Measurements from ENCODE around the gene SNX13. TPM values are rescaled to one million over a fixed set of nuclear protein-coding genes. Genes with fewer than 3 reads are reported as not detected.
A peak's percentile ranks its signal among the peaks of the same experiment; 100 is the strongest.

The SNX13 gene
- total RNA-seq, 1 experiment from 2014 or later: 29.0 TPM

DNA sequence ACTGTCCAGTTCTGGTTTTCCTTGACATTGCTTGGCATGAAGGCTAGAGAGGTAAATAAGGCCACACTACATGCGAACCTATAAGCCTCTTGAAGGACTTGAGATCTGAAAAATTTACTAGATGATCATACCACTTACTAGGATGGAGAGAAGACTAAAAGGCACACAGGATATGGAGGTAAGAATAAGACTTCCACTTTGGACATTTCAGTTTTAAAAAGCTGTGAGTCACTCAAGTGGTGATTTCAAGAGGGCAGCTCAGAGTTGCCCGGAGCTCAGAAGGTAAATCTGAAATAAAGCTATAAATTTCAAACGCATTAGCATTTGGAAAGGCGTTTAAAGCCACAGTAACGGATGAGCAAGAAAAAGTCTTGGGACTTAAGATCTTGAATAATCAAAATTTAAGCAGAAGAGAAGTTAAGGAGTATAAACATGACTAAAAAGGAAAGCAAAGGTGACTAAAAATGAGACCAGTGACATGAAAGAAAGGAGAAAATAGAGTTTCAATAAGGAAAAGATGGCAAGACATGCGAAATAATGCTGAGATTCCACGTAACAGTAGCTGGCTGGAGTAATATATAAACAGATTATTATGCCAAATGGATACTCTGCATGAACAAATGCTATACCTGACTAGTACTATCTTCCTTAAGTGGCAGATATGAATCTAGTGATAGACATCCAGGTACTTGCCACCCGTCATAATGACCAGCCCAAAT lies 68.3 kb downstream of the SNX13 start:
- no peak for DNase-seq
- Histone ChIP-seq H4K91ac (ENCODE audit: insufficient read length, low read depth, low read length) (no peak overlapping the region), H3K9ac (ENCODE audit: extremely low read depth, insufficient read length, low read length) (no peak overlapping the region), H3K79me2 (ENCODE audit: insufficient read depth, low read length) (no peaks in the 10 kb centered on the region), H3K14ac (ENCODE audit: insufficient read depth, low read length) (no peak overlapping the region), H2BK5ac (ENCODE audit: insufficient read length, low read length) (no peak overlapping the region), H2BK12ac (ENCODE audit: insufficient read length, low read depth, low read length) (no peak overlapping the region), H4K20me1 (ENCODE audit: control insufficient read depth, insufficient read depth, insufficient read length) (no peaks in the 10 kb centered on the region), H3K18ac (ENCODE audit: insufficient read length, low read depth, low read length) (no peak overlapping the region), H2BK120ac (ENCODE audit: low read depth, low read length, poor library complexity, severe bottlenecking) (no peak overlapping the region), H3K27ac (ENCODE audit: insufficient read length, low read depth, low read length) (no peak overlapping the region), H3K56ac (ENCODE audit: insufficient read length, low read depth, low read length) (no peak overlapping the region), H3T11ph (ENCODE audit: low read length) (no peak overlapping the region), H3K4me1 (ENCODE audit: insufficient read depth, low read length) (no peaks in the 10 kb centered on the region), H3K23me2 (ENCODE audit: insufficient read length, low read depth, low read length, poor library complexity, severe bottlenecking) (no peaks in the 10 kb centered on the region), H2BK15ac (ENCODE audit: low read depth, low read length) (no peak overlapping the region), H3K4me2 (ENCODE audit: insufficient read depth, insufficient read length, low read length) (no peak overlapping the region), H2AK5ac (ENCODE audit: insufficient read length, low read length) (no peak overlapping the region), H3K9me3 (ENCODE audit: control insufficient read depth, low read depth, low read length) (no peaks in the 10 kb centered on the region), H2BK20ac (ENCODE audit: low read depth, low read length, poor library complexity, severe bottlenecking) (no peak overlapping the region), H4K5ac (ENCODE audit: insufficient read length, low read depth, low read length) (no peak overlapping the region), H3K4ac (ENCODE audit: low read depth, low read length) (no peak overlapping the region), H3K79me1 (ENCODE audit: insufficient read depth, low read depth, low read length, poor library complexity, severe bottlenecking) (no peaks in the 10 kb centered on the region), H4K8ac (replicated peaks; ENCODE audit: insufficient read length, low read depth, low read length) (no peak overlapping the region), H3K27me3 (ENCODE audit: insufficient read depth, low read length) (no peaks in the 10 kb centered on the region), H3K23ac (ENCODE audit: insufficient read length, low read depth, low read length) (no peak overlapping the region), H2AFZ (ENCODE audit: low read length) (no peak overlapping the region)
- peaks cover 13 to 23% (median 19%) of the 10 kb centered on the region in 3 experiments for H3K36me3 Mint-ChIP-seq (ENCODE audit: insufficient read depth in 1 of 3, low read depth in 3 of 3)
- H3K4me1 Mint-ChIP-seq: peaks cover 0 to 4% of the 10 kb centered on the region in 2 experiments; a peak in 1 of 4 replicates
- no peaks in the 10 kb centered on the region for H3K27me3 Mint-ChIP-seq (ENCODE audit: low read depth)
- no CpG with 5 or more reads among the region's 8 CpGs for WGBS (ENCODE audit: extremely low coverage, insufficient read length, low lambda C conversion rate)
- H3K27ac Mint-ChIP-seq: peak overlapping the region in 1 of 3 experiments; percentile 40; a peak in 1 of 7 replicates
- no peak overlapping the region for H3K4me3 Mint-ChIP-seq
- no peak for TF ChIP-seq CTCF (conservative IDR thresholded peaks at IDR 0.05)
- no peaks in the 10 kb centered on the region for H3K9me3 Mint-ChIP-seq
